WTC11 (cell line): ENCODE measurements around the gene NR2F2. TPM values are rescaled to one million over a fixed set of nuclear protein-coding genes. Genes with fewer than 3 reads are reported as not detected.

Experiments used
- ATAC-seq: fragments of 200-7000 bp; cut with Tn5 transposase; 2 replicates; pipeline ENCODE4 v1.10.0; 2021; ENCODE audit warnings: mild to moderate bottlenecking, moderate library complexity
- CTCF ChIA-PET: fragments of 300-600 bp; sonication (Branson Sonifier 250); formaldehyde crosslinking; loops from one replicate; lab custom pipeline; 2021; ENCODE audit warnings: antibody characterized with exemption; lab: Charles Lee
- POLR2A ChIA-PET: fragments of 350-600 bp; sonication (Branson Sonifier 250); formaldehyde crosslinking; loops from one replicate; lab custom pipeline; 2021; ENCODE audit warnings: antibody characterized with exemption; lab: Charles Lee
- DNase-seq: peaks from one replicate; pipeline ENCODE4 v3.0.0; 2021; ENCODE audit warnings: low spot score
- H3K27ac Mint-ChIP-seq: 2 replicates; pipeline ENCODE4 v1.8.0; 2021; ENCODE audit warnings: mixed read lengths
- H3K27me3 Mint-ChIP-seq: 2 replicates; pipeline ENCODE4 v1.8.0; 2021; ENCODE audit warnings: low read depth, mild to moderate bottlenecking, moderate library complexity, mixed read lengths
- H3K36me3 Mint-ChIP-seq: 2 replicates; pipeline ENCODE4 v1.8.0; 2021; ENCODE audit warnings: mixed read lengths
- H3K4me1 Mint-ChIP-seq: 2 replicates; pipeline ENCODE4 v1.8.0; 2022; ENCODE audit warnings: mixed read lengths
- H3K4me3 Mint-ChIP-seq: 2 replicates; pipeline ENCODE4 v1.8.0; 2021; ENCODE audit warnings: mild to moderate bottlenecking, moderate library complexity, mixed read lengths
- H3K9me3 Mint-ChIP-seq: 2 replicates; pipeline ENCODE4 v1.8.0; 2021; ENCODE audit warnings: mixed read lengths
- ELF4 ChIP-seq: sonication (generic); formaldehyde crosslinking; IDR thresholded peaks from 2 replicates; pipeline ENCODE4 v1.8.1; 2022; ENCODE audit warnings: low read depth, mild to moderate bottlenecking, moderate library complexity, missing genetic modification reagents
- EMX1 ChIP-seq: fragments of 250-450 bp; sonication (Bioruptor Pico); IDR thresholded peaks from 2 replicates; pipeline ENCODE4 v1.8.0; 2021; ENCODE audit warnings: mild to moderate bottlenecking
- ESRRA ChIP-seq: sonication (generic); formaldehyde crosslinking; IDR thresholded peaks from 2 replicates; pipeline ENCODE4 v1.8.1; 2022; ENCODE audit warnings: mild to moderate bottlenecking, missing genetic modification reagents, borderline replicate concordance
- FOXJ3 ChIP-seq: sonication (generic); formaldehyde crosslinking; IDR thresholded peaks from 2 replicates; pipeline ENCODE4 v1.9.0; 2021; ENCODE audit warnings: missing genetic modification reagents, mild to moderate bottlenecking, borderline replicate concordance
- FOXP1 ChIP-seq: sonication (generic); formaldehyde crosslinking; IDR thresholded peaks from 2 replicates; pipeline ENCODE4 v1.8.0; 2022; ENCODE audit warnings: missing genetic modification reagents, mild to moderate bottlenecking, moderate library complexity, borderline replicate concordance
- NR3C1 ChIP-seq: sonication (generic); formaldehyde crosslinking; conservative IDR thresholded peaks from 2 replicates; pipeline ENCODE4 v1.8.1; 2023; ENCODE audit warnings: low read depth, mild to moderate bottlenecking, missing genetic modification reagents
- TEAD4 ChIP-seq: sonication (generic); formaldehyde crosslinking; IDR thresholded peaks from 2 replicates; pipeline ENCODE4 v1.8.0; 2022; ENCODE audit warnings: mild to moderate bottlenecking, missing genetic modification reagents
- ZNF396 ChIP-seq: fragments of 250-450 bp; sonication (Bioruptor Pico); IDR thresholded peaks from 2 replicates; pipeline ENCODE4 v1.8.0; 2021; ENCODE audit warnings: mild to moderate bottlenecking, moderate library complexity, borderline replicate concordance
- total RNA-seq: library from RNA; stranded (reverse); gene quantifications from 3 replicates; pipeline ENCODE4 v1.2.3, GENCODE V29; 2021
- TF ChIP-seq, protein P1 (sequence below): sonication (generic); formaldehyde crosslinking; IDR thresholded peaks from 2 replicates; pipeline ENCODE4 v1.8.1; 2022; ENCODE audit warnings: low read depth, missing genetic modification reagents, borderline replicate concordance
- TF ChIP-seq, protein P2 (sequence below): sonication (generic); formaldehyde crosslinking; IDR thresholded peaks from 2 replicates; pipeline ENCODE4 v1.8.1; 2023; ENCODE audit warnings: mild to moderate bottlenecking, missing genetic modification reagents, moderate library complexity
- TF ChIP-seq, protein P3 (sequence below): sonication (generic); formaldehyde crosslinking; conservative IDR thresholded peaks from 2 replicates; pipeline ENCODE4 v1.8.1; 2022; ENCODE audit warnings: mild to moderate bottlenecking, missing genetic modification reagents
- TF ChIP-seq, protein P4 (sequence below): sonication (generic); formaldehyde crosslinking; IDR thresholded peaks from 2 replicates; pipeline ENCODE4 v1.8.1; 2023; ENCODE audit warnings: mild to moderate bottlenecking, missing genetic modification reagents
- TF ChIP-seq, protein P5 (sequence below): sonication (generic); formaldehyde crosslinking; IDR thresholded peaks from 2 replicates; pipeline ENCODE4 v1.8.1; 2022; ENCODE audit warnings: mild to moderate bottlenecking, missing genetic modification reagents, moderate library complexity, borderline replicate concordance
- TF ChIP-seq, protein P6 (sequence below): sonication (generic); formaldehyde crosslinking; conservative IDR thresholded peaks from 2 replicates; pipeline ENCODE4 v1.8.1; 2023; ENCODE audit warnings: mild to moderate bottlenecking, low read depth, missing genetic modification reagents, moderate library complexity
- TF ChIP-seq, protein P7 (sequence below): sonication (generic); formaldehyde crosslinking; IDR thresholded peaks from 2 replicates; pipeline ENCODE4 v1.8.0; 2023; ENCODE audit warnings: missing genetic modification reagents, mild to moderate bottlenecking, borderline replicate concordance

Gene NR2F2
- total RNA-seq, 1 experiment from 2014 or later: 0.57 TPM

DNA sequence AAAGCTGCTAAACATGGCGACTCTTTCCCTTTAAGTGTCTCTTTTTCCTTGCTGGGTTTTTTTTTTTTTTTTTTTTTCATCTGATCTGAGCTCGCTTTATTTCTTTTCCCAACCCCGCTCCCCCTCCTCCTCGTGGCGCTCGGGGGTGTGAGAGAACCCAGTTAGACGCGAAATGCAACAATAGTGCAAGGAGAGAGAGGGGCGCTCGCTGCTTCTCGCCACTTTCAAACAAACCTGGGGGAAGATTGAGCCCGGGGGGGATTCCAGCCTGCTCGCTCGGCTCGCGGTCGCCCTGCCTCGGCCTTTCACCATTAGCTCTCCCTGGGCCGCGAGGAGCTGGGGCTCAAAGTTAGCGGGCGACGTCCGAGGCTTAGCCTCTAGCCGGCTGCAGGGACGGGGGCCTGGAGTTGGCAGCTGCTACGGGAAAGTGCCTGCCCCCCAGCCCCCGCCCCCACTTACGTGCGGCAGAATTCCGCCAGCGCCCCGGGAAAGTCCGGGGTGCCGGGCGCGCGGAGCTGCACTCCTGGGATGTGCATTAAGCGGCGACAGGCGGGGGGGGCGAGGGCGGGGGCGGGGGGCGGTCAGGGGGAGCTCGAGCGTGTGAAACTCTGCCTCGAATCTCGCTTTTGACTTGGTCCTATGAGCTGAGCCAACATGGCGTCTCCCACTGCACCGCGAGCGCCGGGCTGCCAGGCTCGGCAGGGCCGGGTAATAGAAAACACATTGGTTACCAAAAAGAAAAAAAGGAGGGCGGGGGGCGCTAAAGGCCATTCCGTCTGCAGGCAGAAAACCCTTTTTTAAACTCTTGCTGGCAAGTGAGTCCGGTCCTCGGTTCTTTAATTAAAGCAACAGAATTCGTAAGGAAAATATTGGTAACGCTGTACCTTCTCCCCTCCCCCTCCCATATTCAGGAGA, 10.4 kb downstream of the NR2F2 start (continued):
- TF ChIP-seq, protein P1, sequence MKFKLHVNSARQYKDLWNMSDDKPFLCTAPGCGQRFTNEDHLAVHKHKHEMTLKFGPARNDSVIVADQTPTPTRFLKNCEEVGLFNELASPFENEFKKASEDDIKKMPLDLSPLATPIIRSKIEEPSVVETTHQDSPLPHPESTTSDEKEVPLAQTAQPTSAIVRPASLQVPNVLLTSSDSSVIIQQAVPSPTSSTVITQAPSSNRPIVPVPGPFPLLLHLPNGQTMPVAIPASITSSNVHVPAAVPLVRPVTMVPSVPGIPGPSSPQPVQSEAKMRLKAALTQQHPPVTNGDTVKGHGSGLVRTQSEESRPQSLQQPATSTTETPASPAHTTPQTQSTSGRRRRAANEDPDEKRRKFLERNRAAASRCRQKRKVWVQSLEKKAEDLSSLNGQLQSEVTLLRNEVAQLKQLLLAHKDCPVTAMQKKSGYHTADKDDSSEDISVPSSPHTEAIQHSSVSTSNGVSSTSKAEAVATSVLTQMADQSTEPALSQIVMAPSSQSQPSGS: no peak
- TF ChIP-seq, protein P2, sequence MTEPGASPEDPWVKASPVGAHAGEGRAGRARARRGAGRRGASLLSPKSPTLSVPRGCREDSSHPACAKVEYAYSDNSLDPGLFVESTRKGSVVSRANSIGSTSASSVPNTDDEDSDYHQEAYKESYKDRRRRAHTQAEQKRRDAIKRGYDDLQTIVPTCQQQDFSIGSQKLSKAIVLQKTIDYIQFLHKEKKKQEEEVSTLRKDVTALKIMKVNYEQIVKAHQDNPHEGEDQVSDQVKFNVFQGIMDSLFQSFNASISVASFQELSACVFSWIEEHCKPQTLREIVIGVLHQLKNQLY: no peak
- TF ChIP-seq ELF4 (CRISPR knock-in tag): no peak
- no peak for TF ChIP-seq TEAD4 (CRISPR knock-in tag)
- TF ChIP-seq, protein P3, sequence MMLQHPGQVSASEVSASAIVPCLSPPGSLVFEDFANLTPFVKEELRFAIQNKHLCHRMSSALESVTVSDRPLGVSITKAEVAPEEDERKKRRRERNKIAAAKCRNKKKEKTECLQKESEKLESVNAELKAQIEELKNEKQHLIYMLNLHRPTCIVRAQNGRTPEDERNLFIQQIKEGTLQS (CRISPR knock-in tag): no peak
- TF ChIP-seq, protein P4, sequence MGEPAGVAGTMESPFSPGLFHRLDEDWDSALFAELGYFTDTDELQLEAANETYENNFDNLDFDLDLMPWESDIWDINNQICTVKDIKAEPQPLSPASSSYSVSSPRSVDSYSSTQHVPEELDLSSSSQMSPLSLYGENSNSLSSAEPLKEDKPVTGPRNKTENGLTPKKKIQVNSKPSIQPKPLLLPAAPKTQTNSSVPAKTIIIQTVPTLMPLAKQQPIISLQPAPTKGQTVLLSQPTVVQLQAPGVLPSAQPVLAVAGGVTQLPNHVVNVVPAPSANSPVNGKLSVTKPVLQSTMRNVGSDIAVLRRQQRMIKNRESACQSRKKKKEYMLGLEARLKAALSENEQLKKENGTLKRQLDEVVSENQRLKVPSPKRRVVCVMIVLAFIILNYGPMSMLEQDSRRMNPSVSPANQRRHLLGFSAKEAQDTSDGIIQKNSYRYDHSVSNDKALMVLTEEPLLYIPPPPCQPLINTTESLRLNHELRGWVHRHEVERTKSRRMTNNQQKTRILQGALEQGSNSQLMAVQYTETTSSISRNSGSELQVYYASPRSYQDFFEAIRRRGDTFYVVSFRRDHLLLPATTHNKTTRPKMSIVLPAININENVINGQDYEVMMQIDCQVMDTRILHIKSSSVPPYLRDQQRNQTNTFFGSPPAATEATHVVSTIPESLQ (CRISPR knock-in tag): no peak
- TF ChIP-seq NR3C1: no peak
- no peak for TF ChIP-seq ZNF396 (CRISPR knock-in tag)
- TF ChIP-seq ESRRA (CRISPR knock-in tag): no peak
- TF ChIP-seq, protein P5, sequence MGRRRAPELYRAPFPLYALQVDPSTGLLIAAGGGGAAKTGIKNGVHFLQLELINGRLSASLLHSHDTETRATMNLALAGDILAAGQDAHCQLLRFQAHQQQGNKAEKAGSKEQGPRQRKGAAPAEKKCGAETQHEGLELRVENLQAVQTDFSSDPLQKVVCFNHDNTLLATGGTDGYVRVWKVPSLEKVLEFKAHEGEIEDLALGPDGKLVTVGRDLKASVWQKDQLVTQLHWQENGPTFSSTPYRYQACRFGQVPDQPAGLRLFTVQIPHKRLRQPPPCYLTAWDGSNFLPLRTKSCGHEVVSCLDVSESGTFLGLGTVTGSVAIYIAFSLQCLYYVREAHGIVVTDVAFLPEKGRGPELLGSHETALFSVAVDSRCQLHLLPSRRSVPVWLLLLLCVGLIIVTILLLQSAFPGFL (CRISPR knock-in tag): no peak
- TF ChIP-seq, protein P6, sequence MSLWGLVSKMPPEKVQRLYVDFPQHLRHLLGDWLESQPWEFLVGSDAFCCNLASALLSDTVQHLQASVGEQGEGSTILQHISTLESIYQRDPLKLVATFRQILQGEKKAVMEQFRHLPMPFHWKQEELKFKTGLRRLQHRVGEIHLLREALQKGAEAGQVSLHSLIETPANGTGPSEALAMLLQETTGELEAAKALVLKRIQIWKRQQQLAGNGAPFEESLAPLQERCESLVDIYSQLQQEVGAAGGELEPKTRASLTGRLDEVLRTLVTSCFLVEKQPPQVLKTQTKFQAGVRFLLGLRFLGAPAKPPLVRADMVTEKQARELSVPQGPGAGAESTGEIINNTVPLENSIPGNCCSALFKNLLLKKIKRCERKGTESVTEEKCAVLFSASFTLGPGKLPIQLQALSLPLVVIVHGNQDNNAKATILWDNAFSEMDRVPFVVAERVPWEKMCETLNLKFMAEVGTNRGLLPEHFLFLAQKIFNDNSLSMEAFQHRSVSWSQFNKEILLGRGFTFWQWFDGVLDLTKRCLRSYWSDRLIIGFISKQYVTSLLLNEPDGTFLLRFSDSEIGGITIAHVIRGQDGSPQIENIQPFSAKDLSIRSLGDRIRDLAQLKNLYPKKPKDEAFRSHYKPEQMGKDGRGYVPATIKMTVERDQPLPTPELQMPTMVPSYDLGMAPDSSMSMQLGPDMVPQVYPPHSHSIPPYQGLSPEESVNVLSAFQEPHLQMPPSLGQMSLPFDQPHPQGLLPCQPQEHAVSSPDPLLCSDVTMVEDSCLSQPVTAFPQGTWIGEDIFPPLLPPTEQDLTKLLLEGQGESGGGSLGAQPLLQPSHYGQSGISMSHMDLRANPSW (CRISPR knock-in tag): no peak
- no peak for TF ChIP-seq FOXJ3 (CRISPR knock-in tag)

DNA sequence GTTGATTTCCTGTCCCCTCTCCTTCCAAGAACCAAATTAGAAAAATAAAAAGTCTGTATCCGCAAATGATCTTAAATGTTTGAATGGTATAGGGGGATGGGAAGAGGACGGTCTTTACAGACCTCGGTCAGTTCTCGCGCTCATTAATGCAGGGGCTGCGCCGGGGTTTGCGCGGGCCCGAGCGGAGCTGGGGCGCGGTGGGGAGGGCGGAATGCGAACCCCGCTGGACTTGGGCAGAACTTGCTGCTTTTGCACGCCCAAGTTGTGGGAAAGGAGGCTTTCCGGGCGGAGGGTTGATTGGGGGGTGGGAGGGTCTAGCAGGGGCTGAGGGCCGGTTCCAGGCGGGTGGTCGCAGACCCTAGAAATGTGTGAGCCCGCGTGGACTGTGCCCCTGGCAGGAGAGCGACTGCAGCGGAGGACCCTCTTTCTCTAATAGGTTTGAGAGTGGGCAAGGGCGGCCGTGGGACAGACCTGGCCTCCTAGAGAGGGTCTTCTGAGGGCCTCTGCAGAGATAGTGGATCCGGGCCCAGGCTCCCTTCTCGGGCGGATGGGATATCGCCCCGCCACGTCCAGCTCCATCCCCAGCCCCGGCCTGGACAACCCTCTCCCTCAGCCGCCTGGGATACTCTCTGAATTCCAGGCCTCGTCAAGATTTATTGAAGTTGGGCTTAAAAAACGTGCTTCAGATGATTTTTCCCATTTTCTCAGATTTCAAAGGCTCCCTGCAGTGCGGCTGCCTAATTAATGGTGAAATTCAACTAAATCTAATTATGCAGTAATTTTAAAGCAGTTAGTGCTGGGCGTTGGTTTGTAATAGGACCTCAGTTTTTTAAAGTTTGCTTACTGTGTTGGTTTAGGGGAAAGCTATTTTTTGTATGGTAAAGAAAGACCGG, 11.3 kb downstream of the NR2F2 start:
- Mint-ChIP-seq H3K27me3 (peaks cover 40% of the 10 kb centered on the region), H3K27ac (no peak overlapping the region)
- peak; percentile 13 for ATAC-seq
- TF ChIP-seq, protein P4 (CRISPR knock-in tag): no peak
- TF ChIP-seq, protein P7, sequence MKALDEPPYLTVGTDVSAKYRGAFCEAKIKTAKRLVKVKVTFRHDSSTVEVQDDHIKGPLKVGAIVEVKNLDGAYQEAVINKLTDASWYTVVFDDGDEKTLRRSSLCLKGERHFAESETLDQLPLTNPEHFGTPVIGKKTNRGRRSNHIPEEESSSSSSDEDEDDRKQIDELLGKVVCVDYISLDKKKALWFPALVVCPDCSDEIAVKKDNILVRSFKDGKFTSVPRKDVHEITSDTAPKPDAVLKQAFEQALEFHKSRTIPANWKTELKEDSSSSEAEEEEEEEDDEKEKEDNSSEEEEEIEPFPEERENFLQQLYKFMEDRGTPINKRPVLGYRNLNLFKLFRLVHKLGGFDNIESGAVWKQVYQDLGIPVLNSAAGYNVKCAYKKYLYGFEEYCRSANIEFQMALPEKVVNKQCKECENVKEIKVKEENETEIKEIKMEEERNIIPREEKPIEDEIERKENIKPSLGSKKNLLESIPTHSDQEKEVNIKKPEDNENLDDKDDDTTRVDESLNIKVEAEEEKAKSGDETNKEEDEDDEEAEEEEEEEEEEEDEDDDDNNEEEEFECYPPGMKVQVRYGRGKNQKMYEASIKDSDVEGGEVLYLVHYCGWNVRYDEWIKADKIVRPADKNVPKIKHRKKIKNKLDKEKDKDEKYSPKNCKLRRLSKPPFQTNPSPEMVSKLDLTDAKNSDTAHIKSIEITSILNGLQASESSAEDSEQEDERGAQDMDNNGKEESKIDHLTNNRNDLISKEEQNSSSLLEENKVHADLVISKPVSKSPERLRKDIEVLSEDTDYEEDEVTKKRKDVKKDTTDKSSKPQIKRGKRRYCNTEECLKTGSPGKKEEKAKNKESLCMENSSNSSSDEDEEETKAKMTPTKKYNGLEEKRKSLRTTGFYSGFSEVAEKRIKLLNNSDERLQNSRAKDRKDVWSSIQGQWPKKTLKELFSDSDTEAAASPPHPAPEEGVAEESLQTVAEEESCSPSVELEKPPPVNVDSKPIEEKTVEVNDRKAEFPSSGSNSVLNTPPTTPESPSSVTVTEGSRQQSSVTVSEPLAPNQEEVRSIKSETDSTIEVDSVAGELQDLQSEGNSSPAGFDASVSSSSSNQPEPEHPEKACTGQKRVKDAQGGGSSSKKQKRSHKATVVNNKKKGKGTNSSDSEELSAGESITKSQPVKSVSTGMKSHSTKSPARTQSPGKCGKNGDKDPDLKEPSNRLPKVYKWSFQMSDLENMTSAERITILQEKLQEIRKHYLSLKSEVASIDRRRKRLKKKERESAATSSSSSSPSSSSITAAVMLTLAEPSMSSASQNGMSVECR (CRISPR knock-in tag): no peak
- no peak for TF ChIP-seq EMX1
- TF ChIP-seq FOXP1: no peak

More for the DNA sequence above, 11.3 kb downstream of the NR2F2 start:
- CTCF ChIA-PET: interaction anchor here (0.9 to 4.1 kb wide), 7 partner anchors 11 to 20 kb away, joined by 4 to 76 read pairs (median 8); partner anchors contain the start of gene NR2F2
- no peaks in the 10 kb centered on the region for H3K36me3 Mint-ChIP-seq
- peaks cover 85% of the 10 kb centered on the region for H3K4me1 Mint-ChIP-seq
- H3K9me3 Mint-ChIP-seq: no peaks in the 10 kb centered on the region
- peak overlapping the region; percentile 81 for H3K4me3 Mint-ChIP-seq
- peak; percentile 54 for DNase-seq
- POLR2A ChIA-PET: interaction anchor here (1.0 kb wide), 1 partner anchor 11 kb away, joined by 5 read pairs; the partner anchor contains the start of gene NR2F2
